Caco-2 (cell line): ENCODE data around the gene XCR1. TPM values are rescaled to one million over a fixed set of nuclear protein-coding genes. Genes with fewer than 3 reads are reported as not detected.

Experiments
- BruUV-seq: library from RNA; stranded (reverse); fragments of 400-500 nt; replicated peaks from 2 replicates; lab custom pipeline; 2021; lab: Mats Ljungman, UMichigan
- CTCF ChIA-PET: fragments of 300-600 bp; sonication (Branson Sonifier 250); formaldehyde crosslinking; loops from one replicate; lab custom pipeline; 2022; ENCODE audit warnings: antibody characterized with exemption; lab: Charles Lee
- POLR2A ChIA-PET: fragments of 300-600 bp; sonication (Branson Sonifier 250); formaldehyde crosslinking; loops from one replicate; lab custom pipeline; 2022; ENCODE audit warnings: antibody characterized with exemption; lab: Charles Lee
- DNase-seq, 2 experiments: peaks; one replicate each; pipeline versions ENCODE4 v3.0.0 to v3.0.0-alpha.2; 2020 to 2022
- H3K27me3 ChIP-seq: replicated peaks from 2 replicates; pipeline ENCODE4 v1.6.0; 2011; ENCODE audit warnings: low read length; ENCODE audit not compliant: control insufficient read depth, insufficient read depth
- H3K36me3 ChIP-seq: 2 replicates; pipeline ENCODE4 v1.5.1; 2011; ENCODE audit warnings: low read length; ENCODE audit not compliant: control insufficient read depth, insufficient read depth
- H3K4me1 ChIP-seq: fragments of 250-450 bp; sonication (Bioruptor Pico); 2 replicates; pipeline ENCODE4 v1.5.1; 2020; ENCODE audit warnings: mild to moderate bottlenecking
- H3K4me3 ChIP-seq: 2 replicates; pipeline ENCODE4 v1.5.1; 2011; ENCODE audit warnings: low read depth, mild to moderate bottlenecking, control low read depth, low read length
- H3K9me3 ChIP-seq: fragments of 250-450 bp; sonication (Bioruptor Pico); 2 replicates; pipeline ENCODE4 v1.5.1; 2020; ENCODE audit warnings: mild to moderate bottlenecking, moderate library complexity
- H3K27ac Mint-ChIP-seq: one replicate; pipeline ENCODE4 v1.8.0; 2022; ENCODE audit warnings: mixed read lengths; ENCODE audit not compliant: unreplicated experiment
- H3K27me3 Mint-ChIP-seq: one replicate; pipeline ENCODE4 v1.8.0; 2022; ENCODE audit warnings: mixed read lengths; ENCODE audit not compliant: insufficient read depth, unreplicated experiment
- H3K36me3 Mint-ChIP-seq: one replicate; pipeline ENCODE4 v1.8.0; 2022; ENCODE audit warnings: mild to moderate bottlenecking, mixed read lengths; ENCODE audit not compliant: insufficient read depth, unreplicated experiment
- H3K4me1 Mint-ChIP-seq: one replicate; pipeline ENCODE4 v1.8.0; 2022; ENCODE audit warnings: low read depth, mixed read lengths; ENCODE audit not compliant: unreplicated experiment
- H3K4me3 Mint-ChIP-seq: one replicate; pipeline ENCODE4 v1.8.0; 2022; ENCODE audit warnings: mild to moderate bottlenecking, moderate library complexity, mixed read lengths; ENCODE audit not compliant: unreplicated experiment
- H3K9me3 Mint-ChIP-seq: one replicate; pipeline ENCODE4 v1.8.0; 2022; ENCODE audit warnings: mixed read lengths; ENCODE audit not compliant: unreplicated experiment
- intact Hi-C: fragments of 100-400 bp; cut with micrococcal nuclease; formaldehyde crosslinking; loops from one replicate; pipeline ENCODE4 v1.10.0; 2022; ENCODE audit not compliant: unreplicated experiment
- total RNA-seq: library from RNA; stranded (reverse); gene quantifications from 2 replicates; pipeline ENCODE4 v1.2.3, GENCODE V29; 2022
- TF ChIP-seq, protein P1 (sequence below), 2 experiments: fragments of 200-600 bp in 1 of 2; IDR thresholded peaks; 1 replicate in 1 of 2; 2 replicates in 1 of 2; pipeline versions ENCODE4 v1.5.1 to v1.8.0; 2011 to 2022; ENCODE audit warnings: antibody characterized with exemption in 1 of 2, control low read depth in 1 of 2, inconsistent platforms in 1 of 2, low read depth in 1 of 2, low read length in 1 of 2, mild to moderate bottlenecking in 1 of 2, moderate library complexity in 1 of 2; ENCODE audit not compliant: insufficient read depth in 1 of 2, severe bottlenecking in 1 of 2, unreplicated experiment in 1 of 2

The XCR1 gene
- total RNA-seq, 1 experiment from 2014 or later: not detected

DNA sequence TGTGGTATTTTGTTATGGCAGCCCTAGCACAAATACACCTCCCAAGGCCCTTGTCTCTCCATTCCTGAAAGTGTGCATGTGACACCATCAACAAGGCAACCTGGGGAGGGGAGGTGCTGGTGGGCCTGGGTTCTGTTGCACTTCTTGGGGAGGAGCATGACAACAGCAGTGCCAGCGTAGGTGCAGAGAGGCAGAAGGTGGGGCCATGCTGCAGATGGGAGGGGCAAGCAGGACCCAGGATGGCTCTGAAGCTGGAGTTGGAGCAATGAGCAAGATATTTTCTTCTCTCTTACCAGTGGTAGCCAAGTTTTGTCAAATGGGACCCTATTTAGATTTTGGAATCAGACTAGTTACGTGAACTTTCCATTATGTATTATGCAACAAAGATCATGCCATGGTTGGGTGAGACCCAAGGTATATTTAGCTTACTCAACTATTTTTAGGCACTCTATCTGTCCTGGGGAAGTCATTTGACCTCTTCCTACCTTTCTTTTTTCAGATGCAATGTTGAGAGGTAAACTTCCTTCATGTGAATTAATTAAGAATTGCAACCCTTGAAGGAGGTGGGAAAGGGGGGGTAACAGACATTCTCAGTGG is 35.1 kb downstream of the XCR1 start:
- Histone ChIP-seq H3K4me3 (no peak overlapping the region), H3K4me1 (peaks cover 12% of the 10 kb centered on the region), H3K27me3 (no peaks in the 10 kb centered on the region), H3K36me3 (no peaks in the 10 kb centered on the region), H3K9me3 (no peaks in the 10 kb centered on the region)
- DNase-seq: no peak
- Mint-ChIP-seq H3K4me3 (no peak overlapping the region), H3K27me3 (no peaks in the 10 kb centered on the region), H3K4me1 (peaks cover 19% of the 10 kb centered on the region), H3K36me3 (no peaks in the 10 kb centered on the region), H3K9me3 (no peaks in the 10 kb centered on the region), H3K27ac (no peak overlapping the region)
- TF ChIP-seq, protein P1, sequence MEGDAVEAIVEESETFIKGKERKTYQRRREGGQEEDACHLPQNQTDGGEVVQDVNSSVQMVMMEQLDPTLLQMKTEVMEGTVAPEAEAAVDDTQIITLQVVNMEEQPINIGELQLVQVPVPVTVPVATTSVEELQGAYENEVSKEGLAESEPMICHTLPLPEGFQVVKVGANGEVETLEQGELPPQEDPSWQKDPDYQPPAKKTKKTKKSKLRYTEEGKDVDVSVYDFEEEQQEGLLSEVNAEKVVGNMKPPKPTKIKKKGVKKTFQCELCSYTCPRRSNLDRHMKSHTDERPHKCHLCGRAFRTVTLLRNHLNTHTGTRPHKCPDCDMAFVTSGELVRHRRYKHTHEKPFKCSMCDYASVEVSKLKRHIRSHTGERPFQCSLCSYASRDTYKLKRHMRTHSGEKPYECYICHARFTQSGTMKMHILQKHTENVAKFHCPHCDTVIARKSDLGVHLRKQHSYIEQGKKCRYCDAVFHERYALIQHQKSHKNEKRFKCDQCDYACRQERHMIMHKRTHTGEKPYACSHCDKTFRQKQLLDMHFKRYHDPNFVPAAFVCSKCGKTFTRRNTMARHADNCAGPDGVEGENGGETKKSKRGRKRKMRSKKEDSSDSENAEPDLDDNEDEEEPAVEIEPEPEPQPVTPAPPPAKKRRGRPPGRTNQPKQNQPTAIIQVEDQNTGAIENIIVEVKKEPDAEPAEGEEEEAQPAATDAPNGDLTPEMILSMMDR (IDR thresholded peaks at IDR 0.05; ENCODE audit: insufficient read depth in 1 of 2, low read depth in 1 of 2, low read length in 1 of 2, severe bottlenecking in 1 of 2, unreplicated experiment in 1 of 2): no peak
- no TSS peak for BruUV-seq
- CTCF ChIA-PET: no interaction called here
- intact Hi-C loops: no loop called here
- POLR2A ChIA-PET: no interaction called here

DNA sequence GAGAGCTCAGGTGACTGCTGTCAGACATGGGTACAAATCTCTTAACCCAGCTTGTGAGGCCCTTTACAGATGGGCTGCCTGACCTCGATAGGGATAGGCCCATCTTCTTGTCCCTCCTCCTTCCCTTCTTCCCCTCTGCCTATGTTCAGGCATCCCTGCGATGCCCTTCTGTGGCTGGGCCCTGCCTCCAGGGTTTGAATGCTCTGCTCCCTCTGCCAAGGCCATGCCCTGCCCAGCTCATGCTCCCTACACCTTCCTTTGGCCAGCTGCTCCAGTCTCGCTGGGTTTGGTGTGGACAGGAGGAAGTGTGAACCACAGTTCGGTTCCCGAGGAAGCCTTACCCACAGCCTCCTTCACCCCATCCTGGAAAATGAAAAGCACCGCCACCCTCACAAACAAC is 35.9 kb downstream of the XCR1 start:
- Histone ChIP-seq H3K4me1 (peaks cover 18% of the 10 kb centered on the region), H3K4me3 (no peak overlapping the region), H3K9me3 (no peaks in the 10 kb centered on the region), H3K36me3 (no peaks in the 10 kb centered on the region), H3K27me3 (no peaks in the 10 kb centered on the region)
- Mint-ChIP-seq H3K4me1 (peaks cover 22% of the 10 kb centered on the region), H3K4me3 (no peak overlapping the region), H3K9me3 (no peaks in the 10 kb centered on the region), H3K27ac (no peak overlapping the region), H3K36me3 (no peaks in the 10 kb centered on the region), H3K27me3 (no peaks in the 10 kb centered on the region)
- DNase-seq: no peak
- ChIA-PET CTCF (no interaction called here), POLR2A (no interaction called here)
- no TSS peak for BruUV-seq
- TF ChIP-seq, protein P1 (IDR thresholded peaks at IDR 0.05; ENCODE audit: insufficient read depth in 1 of 2, low read depth in 1 of 2, low read length in 1 of 2, severe bottlenecking in 1 of 2, unreplicated experiment in 1 of 2): no peak
- intact Hi-C loops: no loop called here

DNA sequence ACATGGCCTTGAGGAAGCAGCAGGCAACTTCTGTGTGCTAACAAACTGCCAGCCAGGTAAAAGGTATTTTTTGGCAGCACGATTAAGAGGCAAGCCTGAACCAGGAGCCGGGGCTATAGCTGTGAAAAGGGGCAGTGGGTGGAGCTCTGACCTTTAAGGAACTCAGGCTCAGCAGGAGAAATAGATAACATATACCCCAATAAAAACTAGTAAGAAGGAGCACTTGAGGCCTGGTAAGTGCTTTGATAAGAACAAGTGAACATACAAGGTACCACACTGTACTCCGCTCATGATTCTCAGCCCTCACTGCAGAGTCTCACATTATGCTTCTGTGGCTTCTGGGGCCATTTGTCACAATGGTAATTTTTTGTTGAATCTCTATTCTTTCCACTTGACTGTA is 37.1 kb downstream of the XCR1 start:
- no TSS peak for BruUV-seq
- no peaks in the 10 kb centered on the region for H3K27me3 Mint-ChIP-seq
- intact Hi-C loops: no loop called here
- no peaks in the 10 kb centered on the region for H3K9me3 Mint-ChIP-seq
- POLR2A ChIA-PET: no interaction called here
- Histone ChIP-seq H3K27me3 (no peaks in the 10 kb centered on the region), H3K4me1 (peaks cover 27% of the 10 kb centered on the region), H3K9me3 (no peaks in the 10 kb centered on the region), H3K36me3 (no peaks in the 10 kb centered on the region), H3K4me3 (no peak overlapping the region)
- H3K4me1 Mint-ChIP-seq: peaks cover 27% of the 10 kb centered on the region
- H3K4me3 Mint-ChIP-seq: no peak overlapping the region
- TF ChIP-seq, protein P1 (IDR thresholded peaks at IDR 0.05; ENCODE audit: insufficient read depth in 1 of 2, low read depth in 1 of 2, low read length in 1 of 2, severe bottlenecking in 1 of 2, unreplicated experiment in 1 of 2): no peak
- H3K36me3 Mint-ChIP-seq: no peaks in the 10 kb centered on the region
- CTCF ChIA-PET: no interaction called here
- DNase-seq: no peak
- H3K27ac Mint-ChIP-seq: no peak overlapping the region
